GM19397 (cell line): ENCODE data around the gene CLRN2.
A peak's percentile ranks its signal among the peaks of the same experiment; 100 is the strongest.
"Not testable (repeated sequence)": the region's sequence is repeated elsewhere in the genome, so short reads cannot be mapped to it uniquely, and the experiment has no call there.

Experiments used
- ATAC-seq: cut with Tn5 transposase; IDR thresholded peaks from one replicate; pipeline ENCODE4 v1.9.1; 2021; ENCODE audit warnings: mild to moderate bottlenecking, moderate library complexity; ENCODE audit not compliant: unreplicated experiment

CLRN2 gene

DNA sequence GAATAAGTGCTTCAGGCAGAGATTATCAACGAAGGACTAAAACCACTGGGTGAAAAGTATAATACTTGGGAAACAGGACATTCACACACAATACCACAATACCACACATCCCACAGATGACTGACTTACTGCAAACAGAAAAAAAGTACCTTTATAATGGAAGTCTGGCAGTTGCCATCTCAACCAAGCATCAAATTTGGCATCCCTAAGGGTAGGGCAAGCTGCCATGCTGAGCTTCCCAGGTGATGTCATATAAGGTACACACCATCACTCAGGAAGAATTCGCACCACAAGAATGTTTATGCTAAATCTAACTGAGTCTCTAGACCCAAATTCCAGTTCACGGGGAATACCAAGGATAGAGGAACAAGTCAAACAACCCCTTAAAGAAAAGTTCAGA is 12.2 kb upstream of the CLRN2 start:
- no peak for ATAC-seq

DNA sequence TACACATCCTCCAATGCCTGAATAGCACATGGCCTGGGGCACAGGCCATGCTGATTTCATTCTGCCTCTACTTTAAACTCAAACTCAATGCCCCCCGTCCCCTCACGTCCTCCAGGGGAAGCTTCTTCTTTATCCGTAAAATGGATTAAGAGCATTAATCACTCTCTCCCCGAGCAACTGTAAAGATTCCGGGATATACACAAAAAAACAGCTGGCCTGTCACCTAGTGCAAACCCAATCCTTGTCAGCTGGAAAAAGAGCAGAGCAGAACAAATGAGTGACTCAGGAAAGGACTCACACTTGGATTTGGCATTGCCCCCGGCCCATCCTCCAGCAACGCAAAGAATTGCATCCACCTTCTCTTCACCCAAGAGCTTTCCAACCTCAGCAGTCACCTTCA is 10.9 kb upstream of the CLRN2 start:
- ATAC-seq = no peak

DNA sequence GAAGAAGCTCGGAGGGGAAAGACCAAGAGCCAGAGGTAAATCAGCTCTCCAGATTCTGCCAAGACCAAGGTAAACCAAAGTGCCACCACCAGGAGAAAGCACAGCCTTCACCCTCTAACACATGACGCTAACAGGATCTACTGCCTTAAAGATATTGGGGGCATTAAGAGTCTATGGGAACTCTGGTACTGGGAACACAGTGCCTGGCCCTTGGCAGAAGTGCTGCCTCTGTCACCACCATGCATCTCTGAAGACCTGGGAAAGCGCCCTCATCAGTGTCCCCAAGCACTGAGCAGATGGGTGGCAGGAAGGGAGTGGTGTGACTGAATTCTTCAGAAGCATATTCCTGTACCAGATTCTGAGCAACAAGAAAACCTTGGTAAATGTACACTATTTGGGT is 4.4 kb upstream of the CLRN2 start:
- ATAC-seq = no peak

DNA sequence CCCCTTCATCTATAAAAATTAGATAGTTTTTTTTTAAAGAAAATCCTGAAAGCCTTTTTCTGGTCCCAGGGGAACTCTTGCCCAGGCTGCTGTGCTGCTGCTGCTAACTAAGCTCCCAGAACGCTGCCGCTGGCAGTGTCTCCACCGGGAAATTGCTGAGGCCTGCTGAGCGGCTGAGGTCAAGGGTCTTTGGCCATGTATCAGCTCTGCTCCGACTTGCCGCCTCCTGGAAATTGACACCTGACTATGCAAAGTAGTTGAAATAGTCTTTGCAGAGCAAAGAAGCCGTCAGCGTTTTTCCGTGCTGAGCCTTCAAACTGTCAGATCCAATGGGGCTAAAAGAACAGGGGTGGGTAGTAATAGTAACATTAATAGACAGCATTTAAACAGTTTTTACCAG is 3.9 kb upstream of the CLRN2 start:
- no peak for ATAC-seq

DNA sequence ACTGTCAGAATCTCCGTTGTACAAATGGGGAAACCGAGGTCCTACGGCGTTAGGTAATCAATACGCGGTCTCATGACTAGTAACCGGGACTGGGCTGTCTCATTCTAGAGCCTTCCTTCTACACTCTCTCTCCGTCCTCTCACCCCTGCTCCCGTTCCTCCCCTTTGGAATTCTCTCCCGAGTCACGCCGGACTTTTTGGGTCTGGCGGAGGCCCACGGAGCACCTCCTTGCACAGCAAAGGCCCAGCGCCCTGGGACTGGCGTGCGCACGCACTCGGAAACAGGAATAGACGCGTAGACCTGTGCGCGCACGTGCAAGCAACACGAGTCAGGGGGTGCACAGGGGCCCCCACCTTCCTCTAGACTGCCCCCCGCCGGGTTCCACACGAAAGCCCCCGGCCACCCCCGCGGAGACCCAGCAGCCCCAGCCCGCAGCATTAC is 3.4 kb upstream of the CLRN2 start:
- ATAC-seq = peak; percentile 57

DNA sequence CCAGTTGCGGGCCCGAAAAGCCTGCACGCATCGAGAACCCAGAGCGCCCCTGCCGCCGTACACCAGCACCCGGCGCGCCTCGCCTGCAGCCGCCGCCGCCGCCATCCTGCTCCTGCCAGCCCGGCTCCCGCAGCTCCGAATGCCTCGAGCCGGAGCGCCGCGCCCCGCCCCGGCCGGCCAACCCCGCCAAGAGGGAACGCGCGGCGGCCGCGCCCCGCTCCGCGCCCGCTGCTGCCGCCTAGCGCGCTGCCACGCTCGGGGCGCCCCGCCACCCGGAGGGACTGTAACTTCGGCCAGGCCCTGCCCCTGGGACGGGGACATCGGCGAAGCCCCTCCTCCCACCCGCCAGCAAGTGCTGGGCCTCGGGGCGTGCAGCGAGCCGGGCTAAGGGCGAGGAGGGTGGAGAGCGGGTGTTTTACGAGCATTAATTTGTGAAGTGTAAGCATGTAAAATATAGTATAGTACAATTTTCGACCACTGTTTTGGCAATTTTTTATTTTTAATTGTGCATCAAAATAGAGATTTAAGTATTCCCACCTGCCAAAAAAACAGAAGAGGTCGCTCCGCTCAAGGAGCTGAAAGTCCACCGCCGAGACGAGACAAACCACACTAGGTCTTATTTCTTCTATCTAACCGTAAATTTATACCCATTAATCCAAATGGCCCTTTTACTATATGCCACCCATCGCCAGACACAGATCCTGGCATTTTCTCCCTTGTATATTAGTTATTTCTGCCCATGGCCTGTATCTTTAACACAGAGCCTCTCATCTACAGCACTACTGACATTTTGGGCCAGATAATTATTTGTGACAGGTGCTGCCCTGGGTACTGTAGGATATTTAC is 2.8 kb upstream of the CLRN2 start, which contains the start of gene QDPR:
TSS of gene QDPR (minus strand) at position 141 of the 846 bp plus-strand sequence. CDS start at position 105, 36 bp downstream.
- peak; percentile 97 for ATAC-seq

DNA sequence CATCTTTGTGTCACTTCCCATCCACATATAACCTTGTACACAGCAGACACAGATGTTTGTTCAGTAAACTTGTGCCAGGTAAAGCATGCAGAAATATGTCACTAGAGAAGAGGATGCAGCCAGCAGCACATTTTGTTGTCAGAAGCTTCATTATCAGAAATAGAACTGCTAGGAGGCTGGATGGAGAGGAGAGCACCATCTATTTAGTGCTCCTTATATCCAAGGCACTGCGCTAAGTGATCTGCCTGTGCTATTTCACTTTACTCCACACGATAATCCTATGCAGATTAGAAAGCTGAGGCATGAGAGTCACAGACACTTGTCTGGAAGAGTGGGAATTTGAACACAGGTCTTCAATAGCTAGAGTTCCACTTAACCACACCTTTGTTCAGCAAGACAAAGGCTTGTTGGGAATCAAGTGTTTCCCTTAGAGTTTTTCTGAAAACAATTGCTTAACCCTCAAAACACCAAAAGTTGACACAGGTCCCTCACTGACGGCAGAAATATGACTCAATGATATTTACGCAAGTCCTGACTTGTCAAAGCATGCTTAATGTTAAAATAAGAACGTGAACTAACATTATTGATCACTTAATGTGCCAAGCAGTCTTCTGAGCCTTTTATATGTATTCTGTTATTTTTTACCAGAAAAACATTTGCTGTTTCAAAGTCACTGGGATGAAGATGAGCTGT is 1.8 kb upstream of the CLRN2 start:
- ATAC-seq = no peak

DNA sequence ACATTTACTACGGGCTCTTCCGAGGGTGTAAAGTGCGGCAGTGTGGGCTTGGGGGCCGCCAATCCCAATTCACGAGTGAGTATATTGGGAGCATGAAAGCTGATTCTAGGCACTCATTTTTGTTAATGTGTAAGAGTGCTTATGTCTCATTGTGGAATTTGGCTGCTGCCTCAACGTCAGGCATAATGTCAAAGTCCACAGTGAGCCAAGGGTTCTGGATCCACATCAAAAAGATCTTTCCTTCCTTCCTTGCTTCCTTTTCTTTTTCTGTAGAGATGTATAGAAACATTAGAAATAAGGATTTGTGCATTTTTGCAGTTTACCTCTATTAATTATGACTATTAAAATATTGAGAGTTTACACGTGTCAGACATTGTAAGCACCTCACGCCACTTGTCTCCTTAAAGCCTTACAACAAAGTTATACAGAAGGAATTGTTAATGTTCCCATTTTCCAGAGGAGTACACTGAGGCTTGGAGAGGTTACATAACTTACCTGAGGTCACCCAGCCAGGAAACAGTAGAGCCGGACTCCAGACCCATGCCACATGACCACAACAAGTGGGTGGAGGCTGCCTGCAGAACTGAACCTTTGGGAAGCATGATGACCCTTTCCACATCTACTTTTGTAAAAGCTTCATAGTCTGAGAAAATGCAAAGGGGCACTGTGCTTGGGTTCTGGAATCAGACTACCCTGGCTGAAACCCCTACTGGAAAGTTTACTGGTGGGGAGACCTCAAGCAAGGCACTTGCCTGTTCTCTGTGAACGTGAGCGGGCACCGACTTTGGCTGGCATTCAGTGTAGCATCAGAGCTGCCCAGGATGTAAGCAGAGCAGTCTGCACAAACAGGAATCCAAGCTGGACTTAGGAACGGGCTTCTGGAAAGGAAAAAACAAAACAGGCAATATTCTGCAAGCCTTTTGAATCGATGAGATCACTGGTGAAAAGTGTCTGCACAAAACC is 761 bp downstream of the CLRN2 start:
- no peak for ATAC-seq

DNA sequence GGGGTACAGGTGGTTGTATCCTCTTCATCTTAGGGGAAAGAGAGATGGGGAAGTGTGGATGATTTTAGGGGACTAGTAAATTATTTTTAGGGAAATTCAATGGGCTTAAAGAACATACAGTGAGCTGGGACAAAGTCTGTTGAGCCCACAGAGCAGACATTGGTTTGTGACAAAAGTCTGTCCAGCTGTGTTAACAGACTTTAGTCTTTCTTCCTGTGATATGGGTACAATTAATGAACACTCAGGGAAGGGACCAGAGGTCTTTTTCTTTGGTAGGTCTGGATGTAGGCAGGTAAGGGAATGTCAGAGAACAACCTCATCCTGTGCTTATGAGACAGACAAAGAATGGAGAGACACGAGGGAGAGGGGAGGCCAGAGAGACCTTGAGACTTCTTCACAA is 2.0 kb downstream of the CLRN2 start:
- ATAC-seq = no peak

DNA sequence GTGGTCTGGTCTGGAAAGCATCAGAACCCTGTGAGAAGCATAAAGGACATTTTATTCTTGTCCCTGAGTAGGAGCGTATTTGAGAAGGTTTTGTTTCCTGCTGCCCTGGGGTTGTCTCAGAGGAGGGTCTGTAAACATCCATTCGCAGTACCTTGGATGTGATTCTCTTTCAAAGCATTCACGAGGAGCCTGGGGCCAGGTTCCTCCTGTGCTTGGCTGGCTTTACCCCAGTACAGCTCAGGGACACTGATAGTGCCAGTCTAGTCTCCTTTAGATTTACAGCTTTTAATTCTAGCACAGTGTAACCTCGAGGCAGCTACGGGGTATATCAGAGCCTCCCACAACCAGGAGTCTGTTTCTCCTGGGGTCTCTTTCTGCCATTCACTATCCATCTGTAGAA is 2.7 kb downstream of the CLRN2 start:
- no peak for ATAC-seq

DNA sequence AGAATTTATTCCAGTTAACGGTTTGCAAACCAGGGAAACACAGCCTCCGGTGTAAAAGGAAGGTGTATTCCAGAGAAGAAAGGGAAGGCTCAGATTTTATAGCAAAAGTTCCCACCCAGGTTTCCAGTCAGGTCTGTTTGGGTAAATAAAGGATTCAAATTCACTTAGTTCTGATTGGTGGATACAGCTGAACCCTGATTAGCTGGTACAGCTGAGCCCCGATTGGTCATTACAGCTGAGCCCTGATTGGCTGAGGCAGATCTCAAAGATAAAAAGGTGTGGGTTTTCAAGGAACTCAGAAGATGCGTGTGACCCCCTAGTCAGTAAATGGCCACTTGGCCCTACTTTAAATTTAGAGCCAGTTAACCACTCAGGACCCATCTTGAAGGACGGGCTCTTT is 6.6 kb downstream of the CLRN2 start:
- no peak for ATAC-seq

DNA sequence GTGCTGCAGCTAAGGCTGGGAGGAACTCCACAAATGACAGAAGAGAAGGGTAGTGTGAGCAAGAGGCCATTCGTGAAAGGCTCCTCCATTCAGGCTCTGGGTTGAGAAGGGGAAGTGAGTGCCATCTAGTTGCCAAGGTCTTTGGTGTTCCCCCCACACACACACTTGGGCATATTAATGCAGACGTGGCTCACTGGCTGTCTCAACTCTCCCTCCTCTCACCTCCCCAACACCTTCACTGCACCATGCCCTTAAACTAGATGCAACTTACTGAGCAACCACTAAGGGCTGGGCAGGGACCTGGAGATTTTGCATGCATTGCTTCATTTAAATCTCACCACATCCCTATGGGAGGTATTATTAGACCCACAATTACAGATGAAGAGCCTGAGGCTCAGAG is 8.7 kb downstream of the CLRN2 start:
- ATAC-seq = no peak

DNA sequence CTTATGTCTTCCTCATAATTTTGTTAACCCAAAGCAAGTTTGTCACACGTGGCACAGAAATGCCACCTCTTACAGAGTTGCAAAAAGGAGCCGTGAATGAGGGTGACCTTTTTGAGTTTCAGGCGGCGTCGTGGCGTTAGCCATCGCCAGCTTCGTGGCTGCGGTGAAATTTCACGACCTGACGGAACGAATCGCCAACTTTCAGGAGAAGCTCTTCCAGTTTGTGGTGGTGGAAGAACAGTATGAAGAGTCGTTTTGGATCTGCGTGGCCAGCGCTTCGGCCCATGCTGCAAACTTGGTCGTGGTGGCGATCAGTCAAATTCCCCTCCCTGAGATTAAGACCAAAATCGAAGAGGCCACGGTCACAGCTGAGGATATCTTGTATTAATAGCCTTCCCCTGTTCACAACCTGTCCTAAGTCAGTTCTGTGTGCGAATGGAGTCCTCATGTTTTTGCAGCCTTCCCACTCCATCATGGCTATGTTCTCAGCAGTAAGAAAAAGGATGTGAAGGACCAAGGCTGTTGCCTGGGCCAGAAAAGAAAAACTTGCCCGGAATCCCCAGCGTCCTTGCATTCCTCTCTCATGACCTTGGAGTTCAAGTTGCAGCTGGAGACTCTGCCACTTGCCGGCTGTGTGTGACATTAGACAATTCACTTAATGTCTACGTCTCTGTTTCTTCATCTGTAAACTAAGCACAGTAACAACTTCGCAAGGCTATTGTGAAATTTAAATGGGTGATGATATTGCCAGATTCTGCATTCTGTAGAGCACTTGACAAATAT is 11.9 kb downstream of the CLRN2 start:
- ATAC-seq = no peak

DNA sequence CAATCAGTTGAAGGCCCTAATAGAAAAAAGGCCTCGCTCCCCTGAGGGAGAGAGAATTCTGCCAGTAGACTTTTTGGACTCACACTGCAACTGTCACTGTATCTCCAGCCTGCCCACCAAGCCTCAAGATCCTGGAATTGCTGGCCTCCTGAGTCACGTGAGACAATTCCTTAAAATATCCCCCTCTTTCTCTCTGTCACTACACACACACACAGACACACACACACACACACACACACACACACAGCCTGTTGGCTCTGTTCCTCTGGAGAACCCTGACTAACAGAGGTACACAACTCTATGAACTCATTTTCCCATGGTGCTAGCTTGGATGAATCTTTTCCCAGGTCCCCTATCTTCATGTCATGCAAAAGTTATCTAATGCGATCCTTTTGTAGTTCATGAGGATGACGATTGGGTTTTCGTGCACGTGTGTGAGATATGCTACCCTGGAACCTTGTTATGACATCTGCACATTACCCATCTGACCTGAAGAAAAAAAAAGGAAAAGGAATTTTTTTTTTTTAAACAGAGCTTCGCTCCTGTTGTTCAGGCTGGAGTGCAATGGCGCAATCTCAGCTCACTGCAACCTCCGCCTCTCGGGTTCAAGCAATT is 13.7 kb downstream of the CLRN2 start:
- no peak for ATAC-seq

DNA sequence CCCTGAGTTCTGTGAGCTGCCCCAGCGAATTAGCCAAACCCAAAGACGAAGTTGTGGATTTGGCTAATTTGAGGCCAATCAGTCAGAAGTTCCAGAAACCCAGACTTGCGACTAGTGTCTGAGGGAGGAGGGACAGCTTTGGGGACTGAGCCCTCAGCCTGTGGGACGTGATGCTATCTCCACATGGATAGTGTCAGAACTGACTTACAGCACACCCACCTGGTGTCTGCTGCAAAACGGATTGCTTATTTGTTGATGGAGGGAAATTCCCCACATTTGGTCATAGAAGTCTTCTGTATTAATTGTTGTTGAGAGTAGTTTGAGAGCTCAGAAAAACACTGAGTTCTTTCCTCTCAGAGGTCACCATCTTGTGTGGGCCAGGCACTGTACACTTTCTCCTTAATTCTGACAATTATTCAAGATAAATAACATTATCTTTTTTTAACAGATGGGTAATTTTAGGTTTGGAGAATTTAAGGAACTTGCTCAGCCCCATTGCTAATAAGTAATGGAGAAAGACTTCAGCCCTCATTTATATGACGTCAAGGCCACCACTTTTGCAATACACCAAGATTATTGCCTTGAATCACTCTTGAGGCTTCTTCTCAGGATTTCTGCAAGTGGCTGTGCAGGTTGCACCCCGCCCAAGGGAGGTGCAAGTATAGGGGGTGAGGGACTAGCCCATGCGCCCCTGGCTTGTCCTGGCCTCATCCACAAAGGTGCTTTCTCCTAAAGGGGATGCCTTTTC is 16.7 kb downstream of the CLRN2 start:
- ATAC-seq = no peak

DNA sequence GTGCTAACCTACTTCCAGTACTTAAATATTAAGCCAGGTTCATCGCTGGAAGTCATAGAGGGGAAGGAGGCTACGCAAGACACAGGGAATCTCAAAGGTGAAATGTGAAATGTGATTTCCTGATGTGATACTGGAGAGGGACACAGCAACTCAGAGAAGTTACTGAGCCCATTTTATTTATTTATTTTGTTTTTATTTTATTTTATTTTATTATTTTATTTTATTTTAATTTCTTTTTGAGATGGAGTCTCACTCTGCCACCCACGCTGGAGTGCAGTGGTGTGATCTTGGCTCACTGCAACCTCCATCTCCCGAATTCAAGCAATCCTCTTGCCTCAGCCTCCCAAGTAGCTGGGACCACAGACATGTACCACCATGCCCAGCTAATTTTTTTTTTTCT is 19.7 kb downstream of the CLRN2 start:
- no peak for ATAC-seq

DNA sequence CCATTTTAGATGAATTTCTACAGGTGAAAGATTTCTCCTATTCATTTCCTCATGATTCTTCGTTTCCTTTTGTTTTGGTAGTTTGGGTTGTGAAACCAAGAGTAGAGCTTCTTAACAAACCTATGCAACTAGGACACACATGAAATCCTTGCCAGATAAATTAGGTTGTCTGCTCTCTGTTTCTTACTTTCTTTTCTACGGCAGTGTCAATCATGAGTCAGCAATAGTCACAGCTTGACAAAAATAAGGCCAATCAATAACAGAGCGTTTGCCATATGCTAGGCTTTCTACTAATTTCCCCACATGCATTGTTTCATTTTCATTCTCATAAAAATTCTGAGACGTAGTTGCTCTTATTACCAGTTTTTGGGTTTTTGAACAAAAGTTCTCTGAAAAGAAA is 20.3 kb downstream of the CLRN2 start:
- ATAC-seq = no peak

DNA sequence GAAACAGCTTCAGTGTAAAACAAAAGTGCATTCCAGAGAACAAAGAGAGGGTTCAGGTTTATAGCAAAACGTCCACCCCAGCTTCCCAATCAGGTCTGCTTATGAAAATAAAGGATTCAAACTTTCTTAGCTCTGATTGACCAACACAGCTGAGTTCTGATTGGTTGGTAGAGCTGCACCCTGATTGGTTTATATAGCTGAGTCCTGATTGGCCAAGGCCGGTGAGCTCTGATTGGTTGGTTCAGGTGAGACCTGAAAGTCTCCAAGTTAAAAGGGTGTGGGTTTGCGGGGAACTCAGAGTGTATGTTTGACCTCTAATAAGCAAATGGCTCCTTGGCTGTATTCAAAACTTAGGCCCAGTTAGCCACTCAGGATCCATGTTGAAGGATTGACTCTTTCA is 20.9 kb downstream of the CLRN2 start:
- ATAC-seq = no peak

DNA sequence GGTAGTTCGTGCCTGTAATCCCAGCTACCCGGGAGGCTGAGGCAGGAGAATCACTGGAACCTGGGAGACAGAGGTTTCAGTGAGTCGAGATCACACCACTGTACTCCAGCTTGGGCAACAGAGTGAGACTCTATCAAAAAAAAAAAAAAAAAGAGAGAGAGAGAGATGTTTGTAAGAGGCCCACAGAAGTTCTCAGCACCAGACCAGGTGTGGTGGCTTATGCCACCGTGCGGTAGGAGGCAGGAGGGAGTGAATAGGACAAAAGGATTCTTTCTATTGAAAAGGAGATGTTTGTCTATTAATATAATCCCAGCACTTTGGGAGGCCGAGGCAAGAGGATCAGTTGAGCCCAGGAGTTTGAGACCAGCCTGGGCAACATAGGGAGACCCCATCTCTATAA is 22.1 kb downstream of the CLRN2 start:
- ATAC-seq = not testable (repeated sequence)
